Activated CD8-positive, alpha-beta memory T cell treated with anti-CD3 and anti-CD28 coated beads, Interleukin-2, amount 50 U/mL, for 48 hours (primary cell): ENCODE measurements around the gene CIDEA.
A peak's percentile ranks its signal among the peaks of the same experiment; 100 is the strongest.

Experiments used
- DNase-seq: peaks from one replicate; pipeline ENCODE4 v3.0.0-alpha.2; 2020

CIDEA gene

DNA sequence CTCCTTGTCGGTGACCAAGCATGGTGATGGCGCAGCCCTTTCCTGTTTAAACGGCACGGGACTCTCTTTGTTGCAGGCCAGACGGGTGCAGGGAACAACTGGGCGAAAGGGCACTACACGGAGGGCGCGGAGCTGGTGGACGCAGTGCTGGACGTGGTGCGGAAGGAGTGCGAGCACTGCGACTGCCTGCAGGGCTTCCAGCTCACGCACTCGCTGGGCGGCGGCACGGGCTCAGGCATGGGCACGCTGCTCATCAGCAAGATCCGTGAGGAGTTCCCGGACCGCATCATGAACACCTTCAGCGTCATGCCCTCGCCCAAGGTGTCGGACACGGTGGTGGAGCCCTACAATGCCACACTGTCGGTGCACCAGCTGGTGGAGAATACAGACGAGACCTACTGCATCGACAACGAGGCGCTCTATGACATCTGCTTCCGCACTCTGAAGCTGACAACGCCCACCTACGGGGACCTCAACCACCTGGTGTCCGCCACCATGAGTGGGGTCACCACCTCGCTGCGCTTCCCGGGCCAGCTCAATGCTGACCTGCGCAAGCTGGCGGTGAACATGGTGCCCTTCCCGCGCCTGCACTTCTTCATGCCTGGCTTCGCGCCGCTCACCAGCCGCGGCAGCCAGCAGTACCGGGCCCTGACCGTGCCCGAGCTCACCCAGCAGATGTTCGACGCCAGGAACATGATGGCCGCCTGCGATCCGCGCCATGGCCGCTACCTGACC, 71.0 kb downstream of the CIDEA start:
- peak; percentile 29 for DNase-seq

DNA sequence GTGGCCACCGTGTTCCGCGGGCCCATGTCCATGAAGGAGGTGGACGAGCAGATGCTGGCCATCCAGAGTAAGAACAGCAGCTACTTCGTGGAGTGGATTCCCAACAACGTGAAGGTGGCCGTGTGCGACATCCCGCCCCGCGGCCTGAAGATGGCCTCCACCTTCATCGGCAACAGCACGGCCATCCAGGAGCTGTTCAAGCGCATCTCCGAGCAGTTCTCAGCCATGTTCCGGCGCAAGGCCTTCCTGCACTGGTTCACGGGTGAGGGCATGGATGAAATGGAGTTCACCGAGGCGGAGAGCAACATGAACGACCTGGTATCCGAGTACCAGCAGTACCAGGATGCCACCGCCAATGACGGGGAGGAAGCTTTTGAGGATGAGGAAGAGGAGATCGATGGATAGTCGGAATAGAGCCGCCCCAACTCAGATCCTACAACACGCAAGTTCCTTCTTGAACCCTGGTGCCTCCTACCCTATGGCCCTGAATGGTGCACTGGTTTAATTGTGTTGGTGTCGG, 71.6 kb downstream of the CIDEA start:
- peak; percentile 26 for DNase-seq

DNA sequence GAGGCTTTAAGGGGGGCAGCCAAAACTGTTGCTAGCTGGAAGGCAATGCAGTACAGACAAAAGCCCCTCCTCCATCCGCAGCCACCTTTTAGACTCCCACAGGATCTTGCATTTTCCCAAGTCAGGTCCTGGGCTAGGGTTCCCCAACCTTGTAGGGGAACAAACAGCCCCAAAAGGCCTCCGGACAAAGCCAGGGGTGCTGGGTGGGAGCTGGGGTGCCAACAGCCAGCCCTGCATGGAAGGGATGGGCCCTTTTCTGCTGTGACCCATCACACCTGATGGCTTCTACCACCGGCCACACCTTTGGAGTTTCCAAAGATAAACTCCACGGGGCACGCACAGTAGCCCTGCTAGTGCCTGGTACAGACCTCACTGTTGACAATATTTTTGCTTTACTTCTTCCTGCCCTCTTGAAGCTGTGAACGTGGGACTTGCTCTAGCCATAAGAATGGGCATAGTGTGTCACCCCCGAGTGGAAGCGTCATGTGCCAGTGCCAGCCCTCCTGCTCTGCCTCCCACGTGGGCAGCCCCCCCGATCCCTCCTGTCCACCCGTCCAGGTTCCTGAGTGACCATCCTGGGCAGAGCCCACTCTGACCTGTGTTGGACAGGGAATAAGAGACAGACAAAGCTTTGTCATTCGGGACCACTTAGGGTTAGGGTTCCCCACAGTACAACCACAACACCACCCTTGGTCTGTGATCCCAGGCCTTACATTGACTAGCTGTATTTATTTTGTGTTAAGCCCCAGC, 72.7 kb downstream of the CIDEA start:
- DNase-seq, result peak; percentile 43
